Left ventricle myocardium inferior (tissue), 1 donor: ENCODE results near the gene ITIH4. TPM values are rescaled to one million over a fixed set of nuclear protein-coding genes. Genes with fewer than 3 reads are reported as not detected.

Experiments
- DNase-seq: peaks from one replicate; pipeline ENCODE4 v3.0.0-alpha.2; 2020
- H3K27ac ChIP-seq: fragments of 200-600 bp; replicated peaks from 2 replicates; pipeline ENCODE4 v1.8.0; 2021
- H3K27me3 ChIP-seq: fragments of 200-600 bp; 2 replicates; pipeline ENCODE4 v1.8.0; 2021; ENCODE audit warnings: low read depth
- H3K36me3 ChIP-seq: fragments of 200-600 bp; 2 replicates; pipeline ENCODE4 v1.8.0; 2021
- H3K4me1 ChIP-seq: fragments of 200-600 bp; 2 replicates; pipeline ENCODE4 v1.8.0; 2021
- H3K4me3 ChIP-seq: fragments of 200-600 bp; 2 replicates; pipeline ENCODE4 v1.8.0; 2021; ENCODE audit warnings: mild to moderate bottlenecking, moderate library complexity
- H3K9me3 ChIP-seq: fragments of 200-600 bp; replicated peaks from 2 replicates; pipeline ENCODE4 v1.8.0; 2021
- CTCF ChIP-seq: fragments of 200-600 bp; IDR thresholded peaks from 2 replicates; pipeline ENCODE4 v1.8.0; 2021; ENCODE audit warnings: antibody characterized with exemption, mild to moderate bottlenecking, borderline replicate concordance
- intact Hi-C: fragments of 100-400 bp; cut with micrococcal nuclease; formaldehyde crosslinking; loops from one replicate; pipeline ENCODE4 v1.11.0; 2022
- total RNA-seq: library from RNA; stranded (reverse); fragmentation: NEBNext Ultra II Directional; extraction: Animal tissue kit (Norgen Biotek cat#: 25700); gene quantifications from one replicate; pipeline ENCODE4 v1.2.1, GENCODE V29; 2021
- donor health status: DM: no; HTN: yes; CAD: no; lungs with severe emphysema.

Gene ITIH4
- total RNA-seq, 1 donor from 2014 or later: 5.0 TPM

- H3K27ac ChIP-seq: no peak overlapping the region
- no peak overlapping the region for H3K4me3 ChIP-seq
- H3K9me3 ChIP-seq: no peaks in the 10 kb centered on the region
- H3K4me1 ChIP-seq: no peaks in the 10 kb centered on the region
- peaks cover under 1% of the 10 kb centered on the region for H3K27me3 ChIP-seq
- no peak for TF ChIP-seq CTCF
- intact Hi-C loops: no loop called here
- no peak for DNase-seq
- H3K36me3 ChIP-seq: no peaks in the 10 kb centered on the region
These were observed 18.9 kb downstream of the ITIH4 start for GRCh38 chr3:52811452-52812011.

GRCh38 chr3:52810923-52811322 lies 19.5 kb downstream of the ITIH4 start:
- H3K4me1 ChIP-seq: no peaks in the 10 kb centered on the region
- H3K27ac ChIP-seq: no peak overlapping the region
- H3K9me3 ChIP-seq: no peaks in the 10 kb centered on the region
- intact Hi-C loops: no loop called here
- no peaks in the 10 kb centered on the region for H3K36me3 ChIP-seq
- no peak overlapping the region for H3K4me3 ChIP-seq
- no peak for TF ChIP-seq CTCF
- DNase-seq: no peak
- H3K27me3 ChIP-seq: peaks cover 4% of the 10 kb centered on the region

GRCh38 chr3:52809662-52810377 lies 20.7 kb downstream of the ITIH4 start:
- no peaks in the 10 kb centered on the region for H3K4me1 ChIP-seq
- no peak for TF ChIP-seq CTCF
- no peaks in the 10 kb centered on the region for H3K36me3 ChIP-seq
- no peaks in the 10 kb centered on the region for H3K9me3 ChIP-seq
- H3K27ac ChIP-seq: no peak overlapping the region
- peaks cover 15% of the 10 kb centered on the region for H3K27me3 ChIP-seq
- intact Hi-C loops: no loop called here
- H3K4me3 ChIP-seq: no peak overlapping the region
- no peak for DNase-seq

DNA sequence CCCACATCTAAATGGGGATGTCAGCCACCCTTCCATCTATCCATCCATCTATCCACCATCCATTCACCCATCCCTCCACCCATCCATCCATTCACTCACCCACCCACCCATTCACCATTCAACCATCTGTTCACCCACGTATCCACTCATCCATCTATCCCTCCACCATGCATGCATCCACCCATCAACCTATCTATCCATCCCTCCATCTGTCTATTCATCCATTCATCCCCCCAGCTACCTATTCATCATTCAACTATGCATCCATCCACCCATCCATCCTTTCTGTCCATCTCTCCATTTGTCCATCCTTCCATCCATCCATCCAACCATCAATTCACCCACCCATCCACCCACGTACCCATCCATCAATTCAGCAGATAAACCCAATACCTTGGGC lies 21.3 kb downstream of the ITIH4 start:
- no peak overlapping the region for H3K4me3 ChIP-seq
- H3K27me3 ChIP-seq: peaks cover 16% of the 10 kb centered on the region
- DNase-seq: no peak
- intact Hi-C loops: no loop called here
- no peak overlapping the region for H3K27ac ChIP-seq
- H3K4me1 ChIP-seq: no peaks in the 10 kb centered on the region
- TF ChIP-seq CTCF: no peak
- H3K36me3 ChIP-seq: no peaks in the 10 kb centered on the region
- H3K9me3 ChIP-seq: no peaks in the 10 kb centered on the region

DNA sequence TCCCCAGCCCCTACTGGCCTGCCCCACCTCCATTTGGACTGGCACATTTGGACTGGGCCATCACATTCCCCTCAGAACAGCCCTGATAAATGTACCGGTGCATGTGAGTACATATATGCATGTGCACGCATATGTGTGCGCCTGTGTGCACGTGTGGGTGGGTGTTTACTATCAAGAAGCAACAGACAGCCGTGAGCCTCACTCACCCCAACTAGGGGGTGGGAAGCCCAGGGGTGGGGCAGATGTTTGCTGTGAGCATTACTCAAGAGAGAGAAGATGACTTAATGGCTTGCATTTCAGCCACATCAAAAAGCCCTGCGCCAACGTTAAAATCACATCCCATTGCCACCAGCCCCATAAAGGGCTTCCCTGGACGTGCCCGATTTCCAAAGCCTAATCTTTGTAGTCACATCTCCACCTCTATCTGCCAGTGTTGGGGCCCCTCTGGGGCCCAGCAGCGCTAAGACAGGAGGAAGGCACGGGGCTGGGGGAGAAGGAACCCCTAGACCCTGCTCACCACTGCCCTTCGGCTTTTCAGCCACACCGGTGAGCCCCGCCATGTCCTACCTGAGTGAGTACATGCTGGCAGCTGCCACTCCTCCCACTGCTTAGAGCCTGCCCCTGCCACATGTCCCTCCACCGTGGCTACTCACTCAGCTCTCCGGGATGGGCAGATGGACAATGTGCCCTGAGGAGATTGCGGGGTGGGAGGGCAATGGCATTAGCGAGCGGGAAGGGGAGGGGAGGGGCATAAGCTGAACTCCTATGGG lies 25.0 kb downstream of the ITIH4 start:
- Histone ChIP-seq H3K27ac (no peak overlapping the region), H3K4me1 (no peaks in the 10 kb centered on the region), H3K9me3 (no peaks in the 10 kb centered on the region), H3K4me3 (no peak overlapping the region), H3K27me3 (peaks cover 16% of the 10 kb centered on the region), H3K36me3 (no peaks in the 10 kb centered on the region)
- intact Hi-C loops: no loop called here
- no peak for DNase-seq
- TF ChIP-seq CTCF: no peak
